Central memory CD4-positive, alpha-beta T cell (primary cell): ENCODE results near the gene HLA-G.
A peak's percentile ranks its signal among the peaks of the same experiment; 100 is the strongest.

Source experiments
- DNase-seq: peaks from one replicate; pipeline ENCODE4 v3.0.0; 2022

Gene HLA-G

DNA sequence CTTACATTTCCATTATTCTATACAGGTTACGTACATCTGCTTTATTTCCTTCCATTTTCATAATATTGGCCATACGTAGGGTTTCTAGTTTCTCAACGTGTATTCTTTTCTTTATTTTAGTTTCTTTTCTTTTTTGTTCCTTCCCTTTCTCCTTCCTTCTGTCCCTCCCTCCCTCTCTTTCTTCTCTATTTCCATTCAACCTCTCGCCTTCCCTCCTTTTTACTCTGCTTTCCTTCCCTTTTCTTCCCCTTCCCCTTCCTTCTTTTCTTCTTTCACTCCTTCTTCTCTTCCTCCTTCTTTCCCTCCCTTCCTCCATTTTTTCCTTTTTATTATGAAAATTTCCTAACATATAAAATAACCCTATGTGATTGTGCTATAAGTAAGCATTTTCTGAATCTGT is 8.7 kb upstream of the HLA-G start:
- DNase-seq = no peak

DNA sequence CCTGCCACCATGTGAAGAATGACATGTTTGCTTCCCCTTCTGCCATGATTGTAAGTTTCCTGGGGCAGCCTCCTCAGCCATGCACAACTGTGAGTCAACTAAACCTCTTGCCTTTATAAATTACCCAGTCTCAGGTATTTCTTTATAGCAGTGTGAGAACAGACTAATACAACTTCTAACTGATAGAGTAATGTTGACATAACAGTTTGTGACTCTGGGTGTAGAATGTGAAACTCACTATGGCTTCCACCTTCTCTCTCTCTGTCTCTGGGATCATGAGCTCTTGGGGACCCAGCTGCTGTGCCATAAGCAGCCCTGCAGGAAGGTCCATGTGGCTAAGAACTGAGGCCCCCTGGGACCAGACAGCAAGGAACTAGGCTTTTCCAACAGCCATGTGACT is 3.5 kb upstream of the HLA-G start:
- no peak for DNase-seq

DNA sequence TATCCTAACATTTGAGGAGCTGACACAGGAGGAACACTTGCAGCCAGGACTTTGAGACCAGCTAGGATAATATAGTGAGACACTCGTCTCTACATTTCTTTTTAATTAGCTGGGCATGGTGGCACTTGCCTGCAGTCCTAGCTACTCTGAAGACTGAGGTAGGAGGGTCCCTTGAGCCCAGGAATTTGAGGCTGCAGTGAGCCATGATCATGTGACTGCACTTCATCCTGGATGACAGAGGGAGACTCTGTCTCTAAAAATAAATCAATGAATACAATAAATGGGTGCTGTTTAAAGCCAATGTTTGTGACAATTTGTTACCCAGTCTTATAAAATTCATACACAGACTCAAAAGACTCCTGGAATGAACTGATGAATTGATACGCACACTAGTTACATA is 1.8 kb upstream of the HLA-G start:
- DNase-seq = no peak

DNA sequence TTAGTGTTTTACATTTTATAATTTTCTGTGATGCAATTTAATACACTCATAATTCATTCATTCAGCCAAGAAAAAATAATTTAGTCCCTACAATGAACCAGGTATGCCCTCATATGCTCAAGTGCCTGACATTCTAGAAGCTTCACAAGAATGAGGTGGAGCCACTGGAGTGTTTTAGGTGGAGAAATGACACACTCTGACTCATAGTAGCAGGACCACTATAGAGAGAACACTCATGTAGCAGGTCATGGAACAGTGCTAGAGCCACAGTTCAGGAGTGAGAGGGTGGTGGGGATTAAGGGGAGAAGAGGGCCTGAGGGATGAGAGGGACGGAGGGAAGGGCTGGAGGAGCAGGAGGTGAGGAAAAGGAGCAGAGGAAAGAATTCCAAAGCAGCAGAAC is 1.4 kb upstream of the HLA-G start:
- DNase-seq = no peak

DNA sequence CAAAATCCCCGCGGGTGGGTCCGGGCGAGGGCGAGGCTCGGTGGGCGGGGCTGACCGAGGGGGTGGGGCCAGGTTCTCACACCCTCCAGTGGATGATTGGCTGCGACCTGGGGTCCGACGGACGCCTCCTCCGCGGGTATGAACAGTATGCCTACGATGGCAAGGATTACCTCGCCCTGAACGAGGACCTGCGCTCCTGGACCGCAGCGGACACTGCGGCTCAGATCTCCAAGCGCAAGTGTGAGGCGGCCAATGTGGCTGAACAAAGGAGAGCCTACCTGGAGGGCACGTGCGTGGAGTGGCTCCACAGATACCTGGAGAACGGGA is 809 bp downstream of the HLA-G start:
- no peak for DNase-seq

DNA sequence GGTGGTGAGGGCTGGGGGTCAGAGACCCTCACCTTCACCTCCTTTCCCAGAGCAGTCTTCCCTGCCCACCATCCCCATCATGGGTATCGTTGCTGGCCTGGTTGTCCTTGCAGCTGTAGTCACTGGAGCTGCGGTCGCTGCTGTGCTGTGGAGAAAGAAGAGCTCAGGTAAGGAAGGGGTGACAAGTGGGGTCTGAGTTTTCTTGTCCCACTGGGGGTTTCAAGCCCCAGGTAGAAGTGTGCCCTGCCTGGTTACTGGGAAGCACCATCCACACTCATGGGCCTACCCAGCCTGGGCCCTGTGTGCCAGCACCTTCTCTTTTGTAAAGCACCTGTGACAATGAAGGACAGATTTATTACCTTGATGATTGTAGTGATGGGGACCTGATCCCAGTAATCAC is 2.1 kb downstream of the HLA-G start:
- DNase-seq = no peak

DNA sequence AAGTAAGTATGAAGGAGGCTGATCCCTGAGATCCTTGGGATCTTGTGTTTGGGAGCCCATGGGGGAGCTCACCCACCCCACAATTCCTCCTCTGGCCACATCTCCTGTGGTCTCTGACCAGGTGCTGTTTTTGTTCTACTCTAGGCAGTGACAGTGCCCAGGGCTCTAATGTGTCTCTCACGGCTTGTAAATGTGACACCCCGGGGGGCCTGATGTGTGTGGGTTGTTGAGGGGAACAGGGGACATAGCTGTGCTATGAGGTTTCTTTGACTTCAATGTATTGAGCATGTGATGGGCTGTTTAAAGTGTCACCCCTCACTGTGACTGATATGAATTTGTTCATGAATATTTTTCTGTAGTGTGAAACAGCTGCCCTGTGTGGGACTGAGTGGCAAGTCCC is 2.8 kb downstream of the HLA-G start:
- DNase-seq = no peak

DNA sequence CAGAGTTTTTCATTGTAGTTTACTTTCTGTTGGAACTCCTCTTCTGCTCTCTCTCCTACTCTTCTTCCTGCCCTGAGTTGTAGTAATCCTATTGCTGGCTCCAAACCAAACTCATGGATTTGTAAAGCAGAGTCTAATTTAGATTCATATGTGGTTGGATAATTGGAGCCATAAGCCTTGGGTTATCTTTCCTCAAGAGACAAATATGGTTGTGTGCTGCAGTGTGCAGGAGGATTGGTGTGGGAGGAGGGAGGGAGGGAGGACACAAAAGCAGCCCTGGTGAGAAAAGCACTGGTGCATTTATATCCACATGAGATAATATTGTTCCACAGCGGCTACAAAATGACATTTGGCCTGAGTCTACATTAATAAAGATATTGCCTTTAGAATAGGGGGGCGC is 4.2 kb downstream of the HLA-G start:
- no peak for DNase-seq

DNA sequence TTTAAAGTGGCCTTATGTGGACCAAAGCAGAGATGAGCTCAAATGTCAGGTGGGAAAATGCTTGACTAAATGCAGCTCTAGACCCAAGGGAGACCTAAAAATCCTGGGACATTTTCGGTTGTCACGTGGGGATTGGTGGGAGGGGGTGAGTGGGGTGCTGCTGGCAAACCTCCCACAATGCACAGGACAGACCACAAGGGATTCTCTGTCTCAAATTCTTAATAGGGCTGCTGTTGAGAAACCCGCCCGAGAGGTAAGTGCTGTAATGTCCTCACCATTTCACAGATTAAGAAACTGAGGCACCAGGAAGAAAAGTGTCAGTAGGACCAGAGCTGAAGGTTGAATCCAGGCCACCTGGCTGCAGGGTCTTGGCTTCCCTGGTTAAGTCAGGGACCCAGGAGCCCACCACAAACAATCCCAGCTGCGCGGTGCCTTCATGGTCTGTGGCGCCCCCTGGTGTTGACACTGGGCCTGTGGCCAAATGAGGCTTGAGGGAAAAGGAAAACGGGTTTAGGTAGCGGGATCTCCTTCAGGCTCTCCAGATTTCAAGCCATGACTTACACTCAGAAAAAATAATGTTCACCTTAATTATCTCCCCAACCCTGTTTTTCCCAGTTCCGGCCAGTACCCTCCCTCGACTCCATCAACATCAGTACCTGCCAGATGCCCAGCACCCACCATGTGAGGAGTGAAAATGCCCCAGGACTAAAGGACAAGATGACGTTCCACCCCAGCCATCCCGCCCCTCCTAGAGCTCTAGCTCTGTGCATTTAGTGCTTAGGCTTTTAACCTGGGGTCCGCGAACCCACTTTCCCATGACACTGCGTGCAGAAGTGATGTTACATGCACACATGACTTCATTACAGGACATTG is 7.2 kb downstream of the HLA-G start:
- peak; percentile 33 for DNase-seq

DNA sequence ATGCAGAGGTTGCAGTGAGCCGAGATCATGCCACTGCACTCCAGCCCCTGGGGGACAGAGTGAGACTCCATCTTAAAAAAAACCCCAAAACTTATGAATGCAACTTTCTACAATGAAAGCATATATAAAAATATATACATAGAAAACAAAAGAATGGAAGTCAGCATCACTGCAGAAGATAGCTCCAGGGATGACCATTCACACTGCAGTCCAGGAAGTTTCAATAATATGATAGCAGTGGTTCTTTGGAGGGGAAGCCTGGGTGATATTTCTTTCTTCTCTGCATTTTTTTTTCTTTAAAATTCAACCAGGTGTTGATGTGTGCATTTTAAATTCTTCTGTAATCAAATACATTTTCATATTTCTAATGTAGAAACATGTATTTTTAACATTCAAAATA is 12.3 kb downstream of the HLA-G start:
- DNase-seq = no peak

DNA sequence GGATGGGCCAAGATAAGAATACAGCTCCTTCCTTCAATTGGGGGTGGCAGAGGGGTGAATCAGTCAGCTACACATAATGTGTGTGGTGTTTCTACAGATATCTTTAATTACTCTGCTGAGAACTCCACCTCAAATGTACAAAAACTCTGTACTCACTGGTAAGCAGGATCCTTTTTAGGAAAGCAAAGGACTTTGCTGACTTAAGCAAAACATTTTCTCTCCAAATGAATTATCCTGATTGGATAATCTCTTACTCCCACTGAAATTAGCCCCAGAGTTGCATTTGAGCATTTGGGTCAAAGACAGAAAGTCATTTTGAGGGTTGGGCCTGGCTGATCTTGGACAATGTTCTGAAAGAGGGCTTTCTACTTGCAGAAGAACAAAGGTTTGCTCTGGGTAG is 13.4 kb downstream of the HLA-G start:
- DNase-seq = no peak

DNA sequence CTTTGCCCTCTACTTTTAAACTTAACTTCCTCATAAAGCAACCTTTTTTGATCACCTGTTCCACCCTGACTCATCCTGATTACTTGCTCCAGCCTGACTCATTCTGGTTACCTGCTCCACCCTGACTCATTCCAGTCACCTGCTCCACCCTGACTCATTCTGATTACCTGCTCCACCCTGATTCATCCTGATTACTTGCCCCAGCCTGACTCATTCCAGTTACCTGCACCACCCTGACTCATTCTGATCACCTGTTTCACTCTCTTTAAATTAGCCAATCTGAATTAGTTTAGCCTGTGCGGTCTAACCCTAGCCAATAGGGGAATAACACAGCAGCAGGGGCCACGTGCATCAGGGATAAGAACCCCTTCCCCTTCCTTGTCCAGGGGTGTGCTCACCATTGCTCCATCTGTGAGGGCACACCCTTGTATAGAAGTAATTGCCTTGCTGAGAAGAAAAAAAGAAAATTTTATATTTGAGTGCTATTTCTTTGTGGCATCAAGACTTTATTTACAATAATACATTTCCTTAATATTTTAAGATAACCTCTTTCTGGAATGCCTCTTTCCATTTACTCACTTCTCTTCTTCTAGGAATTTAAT is 17.9 kb downstream of the HLA-G start:
- no peak for DNase-seq

DNA sequence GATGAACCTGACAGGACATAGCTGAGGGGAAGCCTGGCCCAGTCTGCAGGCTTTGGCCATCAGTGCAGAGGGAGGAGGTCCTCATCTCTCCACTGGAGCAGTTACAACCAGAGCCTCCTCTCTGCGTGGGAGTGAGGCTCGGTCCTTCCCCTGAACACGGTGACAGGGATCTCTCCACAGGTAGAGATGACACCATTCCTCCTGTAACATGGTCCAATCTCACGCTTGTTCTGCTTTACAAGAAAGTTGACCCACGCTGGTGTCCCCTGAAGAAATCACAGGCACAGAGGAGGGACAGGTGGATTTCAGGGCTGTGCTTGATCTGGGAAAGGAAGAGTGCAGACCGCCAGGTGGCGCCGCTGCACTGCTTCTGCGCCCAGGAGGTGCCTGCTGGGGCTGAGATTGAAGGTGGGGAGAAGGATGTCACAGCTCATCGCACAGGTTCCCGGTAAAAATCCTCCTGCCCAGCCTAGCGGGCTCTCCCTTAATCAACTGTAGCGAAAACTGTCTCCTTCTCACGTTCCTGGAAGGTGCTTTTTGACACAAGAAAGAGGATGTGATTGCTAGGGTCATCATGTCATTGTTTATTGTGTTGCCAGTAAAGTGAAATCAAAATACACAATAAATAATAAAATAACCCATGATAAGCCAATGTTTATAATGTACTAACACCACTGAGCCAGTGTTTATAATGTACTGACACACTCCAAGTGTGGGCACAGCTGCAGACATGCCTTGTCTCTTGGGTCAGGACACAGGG is 20.4 kb downstream of the HLA-G start:
- peak; percentile 77 for DNase-seq

DNA sequence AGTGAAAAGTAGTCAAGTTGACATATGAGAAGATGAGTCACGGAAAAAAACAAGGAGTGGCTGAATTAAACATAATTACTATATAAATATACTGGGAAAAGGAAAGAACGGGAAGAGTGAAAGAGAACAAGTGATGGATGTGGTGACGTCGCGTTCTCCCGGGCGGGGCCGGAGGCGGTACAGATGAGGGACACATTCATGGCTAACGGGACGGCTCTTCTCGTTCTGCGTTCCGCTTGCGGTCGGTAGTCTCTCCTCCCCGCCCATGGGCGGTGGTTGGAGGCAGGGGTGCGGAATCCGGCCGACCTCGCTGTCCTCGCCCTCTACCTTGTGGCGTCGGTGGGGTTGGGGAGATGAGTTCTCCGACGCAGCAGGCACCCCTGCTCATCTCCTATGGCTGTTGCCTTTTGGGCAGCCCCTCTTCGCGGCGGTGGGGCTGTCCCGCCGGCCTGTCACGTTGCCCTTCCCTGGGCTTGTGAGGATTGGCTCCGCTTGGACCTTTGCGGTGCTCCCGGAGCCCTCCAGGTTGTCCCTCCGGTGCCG is 22.5 kb downstream of the HLA-G start:
- no peak for DNase-seq

DNA sequence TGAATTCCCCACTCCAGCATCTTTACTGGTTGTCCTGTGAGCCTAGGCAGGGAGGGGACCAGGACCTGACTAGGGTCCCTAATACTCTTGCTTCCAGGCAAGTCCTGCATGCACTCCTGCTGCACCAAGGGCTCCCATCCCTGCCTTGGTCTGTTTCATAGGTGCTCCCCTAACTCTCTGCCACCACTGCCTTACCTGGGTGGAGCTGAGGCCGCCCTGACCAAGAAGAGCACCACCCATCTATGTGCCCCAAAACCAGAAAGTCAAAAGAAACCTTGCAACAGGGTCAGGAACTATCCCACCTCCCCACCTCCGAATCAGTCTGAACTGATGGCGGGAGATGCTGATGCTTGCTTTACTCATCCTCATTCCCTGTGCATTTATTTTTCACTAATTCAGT is 23.6 kb downstream of the HLA-G start:
- no peak for DNase-seq

DNA sequence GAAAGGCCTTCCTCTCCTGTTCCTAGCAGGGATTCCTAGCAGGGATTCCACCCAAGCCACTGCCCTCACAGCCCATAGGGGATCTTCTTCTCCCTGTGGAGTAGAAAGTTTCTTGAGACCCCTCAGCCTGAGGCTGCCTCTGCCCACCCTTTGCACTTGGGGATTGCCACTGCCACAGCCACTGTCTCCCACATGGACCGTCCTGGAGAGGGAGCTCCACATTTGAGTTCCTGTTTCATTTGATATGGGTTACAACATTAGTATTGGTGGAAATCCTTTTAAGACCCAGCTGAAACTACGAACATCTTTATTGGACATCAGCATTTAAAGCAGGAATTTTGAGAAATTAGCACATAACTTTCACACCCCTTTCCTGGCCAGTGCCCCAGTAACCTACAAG is 25.6 kb downstream of the HLA-G start:
- no peak for DNase-seq

DNA sequence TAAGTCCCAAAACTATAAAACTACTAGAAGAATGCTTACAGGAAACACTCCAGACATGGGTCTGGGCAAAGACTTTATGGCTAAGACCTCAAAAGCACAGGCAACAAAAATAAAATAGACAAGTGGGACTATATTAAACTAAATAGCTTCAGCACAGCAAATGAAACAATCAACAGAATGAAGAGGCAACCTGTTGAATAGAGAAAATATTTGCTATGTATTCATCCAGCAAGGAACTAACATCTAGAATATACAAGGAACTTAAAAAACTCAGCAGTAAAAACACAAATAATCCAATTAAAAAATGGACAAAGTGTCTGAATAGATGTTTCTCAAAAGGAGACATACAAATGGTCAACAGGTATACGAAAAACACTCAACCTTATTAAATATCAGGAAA is 30.4 kb downstream of the HLA-G start:
- DNase-seq = no peak

DNA sequence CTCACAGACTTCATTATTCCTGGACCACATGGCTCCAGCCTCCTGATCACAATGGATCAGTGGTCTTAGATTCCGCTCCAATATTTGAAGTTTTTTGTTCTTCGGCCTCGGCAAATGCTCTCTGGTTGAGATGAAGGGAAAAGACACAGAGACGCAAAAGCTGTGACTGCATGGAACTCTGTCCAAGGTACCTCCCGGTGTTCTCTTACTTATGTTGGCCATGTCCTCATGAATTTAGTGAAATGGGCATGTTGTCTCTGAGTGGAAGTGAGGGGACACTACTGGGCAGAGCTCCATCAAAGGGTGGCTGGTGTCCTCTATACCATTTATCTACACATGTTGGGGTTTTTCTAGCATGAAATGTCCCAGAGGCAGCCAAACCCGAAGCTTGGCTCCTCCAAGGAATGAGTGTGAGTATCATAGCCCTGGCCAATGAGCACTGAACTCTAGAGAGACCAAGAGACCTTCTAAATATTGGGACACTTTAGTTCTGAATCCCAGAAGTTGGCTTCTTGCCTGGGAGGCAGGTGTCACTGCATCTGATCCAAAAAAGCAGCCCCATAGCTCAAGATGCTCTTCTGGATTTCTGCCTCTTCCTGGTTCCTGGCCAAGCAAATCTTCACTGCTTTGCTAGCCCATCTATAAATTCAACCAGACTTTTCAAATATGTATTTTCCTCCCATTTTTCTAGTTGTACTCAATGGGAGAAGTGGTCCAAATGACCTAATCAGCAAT is 34.1 kb downstream of the HLA-G start:
- no peak for DNase-seq

DNA sequence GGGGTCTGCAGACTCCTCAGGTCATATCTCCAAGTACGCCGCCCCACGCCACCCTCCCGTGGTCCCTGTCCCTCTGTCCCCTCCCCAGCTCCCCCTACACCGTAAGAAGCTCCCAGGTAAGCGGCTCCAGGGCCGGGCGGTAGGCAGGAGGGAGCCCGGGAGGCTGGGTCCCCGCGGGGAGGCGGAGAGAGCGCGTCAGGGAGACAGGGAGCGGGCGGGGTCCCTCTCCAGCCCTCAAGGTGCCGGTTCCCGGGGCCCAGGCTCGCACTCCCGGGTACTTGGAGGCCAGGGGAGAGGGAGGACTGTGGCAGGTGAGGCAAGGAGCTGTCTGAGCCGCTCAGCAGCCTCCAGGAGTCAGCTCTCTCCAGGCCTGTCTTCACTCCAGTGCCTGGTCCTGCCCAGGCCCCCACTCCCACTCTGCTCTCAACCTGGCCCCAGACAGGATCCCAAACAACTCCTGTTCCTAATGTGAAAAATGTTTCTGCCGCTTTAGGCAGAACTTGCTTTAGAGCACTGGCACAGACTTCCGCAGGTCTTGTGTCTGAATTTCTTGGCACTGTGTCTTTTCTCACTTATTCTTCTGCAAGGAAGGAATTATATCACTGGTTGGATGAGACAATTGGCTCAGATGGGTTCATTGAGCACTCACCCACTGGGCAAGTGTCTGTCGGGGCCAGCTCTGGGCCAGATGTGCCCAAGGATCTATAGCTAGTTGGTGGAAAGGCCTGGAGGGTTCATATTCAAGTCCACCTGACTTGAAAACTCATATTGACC is 36.6 kb downstream of the HLA-G start:
- DNase-seq = no peak

DNA sequence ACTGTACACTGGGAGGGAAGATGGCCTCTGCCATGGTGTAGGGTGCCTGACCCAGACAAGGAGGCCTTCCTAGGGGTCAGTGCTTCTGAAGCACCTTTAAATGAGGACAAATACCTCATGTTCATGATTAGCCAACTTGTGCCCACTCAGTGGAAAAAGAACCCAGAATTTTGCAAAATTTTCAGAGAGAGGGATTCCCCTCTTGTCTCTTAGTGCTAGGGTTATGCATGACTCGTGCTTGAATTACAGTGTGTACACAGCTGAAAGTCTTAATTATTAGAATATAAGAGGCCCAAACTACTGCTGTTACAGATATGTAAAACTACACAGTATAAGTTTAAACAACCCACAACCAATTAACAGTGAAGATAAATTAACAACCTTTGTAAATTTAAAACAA is 38.0 kb downstream of the HLA-G start:
- DNase-seq = no peak

DNA sequence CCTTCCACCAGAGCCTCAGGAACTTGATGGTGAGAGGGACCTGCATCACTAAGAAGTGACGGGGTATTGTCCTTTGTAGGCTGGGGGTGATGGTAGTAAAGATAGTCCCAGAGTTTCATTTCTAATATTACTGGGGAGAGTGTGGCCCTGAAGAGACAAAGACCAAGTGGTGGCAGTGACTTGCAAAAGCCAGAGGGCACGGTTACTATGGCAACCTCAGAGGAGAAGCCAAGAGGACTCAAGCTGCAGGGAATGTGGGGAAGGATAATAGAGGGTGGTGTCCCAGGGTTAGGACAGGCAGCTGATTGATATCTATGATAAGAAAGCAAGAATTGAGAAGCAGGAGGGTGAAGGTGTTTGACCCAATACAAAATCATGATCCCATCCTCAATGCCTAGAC is 42.5 kb downstream of the HLA-G start:
- DNase-seq = no peak

DNA sequence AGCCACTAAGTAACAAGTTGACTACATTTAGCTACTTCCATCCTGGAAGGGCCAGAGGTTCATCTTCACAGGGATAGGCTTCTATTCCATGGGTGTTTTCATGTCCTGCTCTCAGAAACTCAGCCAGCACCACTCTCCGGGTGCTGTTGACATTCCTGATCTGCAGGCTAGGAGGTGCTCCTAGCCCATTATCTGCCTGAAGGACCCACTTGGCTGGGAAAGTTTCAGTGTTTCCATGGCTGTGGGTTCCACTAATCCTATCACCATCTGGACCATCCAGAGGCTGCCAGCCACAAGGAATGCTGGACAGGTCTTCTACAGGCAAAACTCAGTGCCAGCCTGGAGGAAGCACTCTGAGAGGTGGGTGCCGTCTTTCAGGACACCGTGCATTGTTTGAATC is 45.2 kb downstream of the HLA-G start:
- no peak for DNase-seq
